GM20000 (cell line): Measurements from ENCODE around the gene KRT4.
"Not testable (repeated sequence)": the region's sequence is repeated elsewhere in the genome, so short reads cannot be mapped to it uniquely, and the experiment has no call there.

Experiments used
- DNase-seq: peaks from one replicate; pipeline ENCODE4 v3.0.0; 2012; ENCODE audit warnings: low spot score
- CTCF ChIP-seq: IDR thresholded peaks from 2 replicates; pipeline ENCODE4 v1.5.1; 2012; ENCODE audit warnings: mild to moderate bottlenecking, control low read depth; ENCODE audit errors: extremely low read depth, missing control alignments

Gene KRT4

GRCh38 chr12:52798003-52798670 is 15.8 kb downstream of the KRT4 start:
- TF ChIP-seq CTCF, result no peak
- DNase-seq, result no peak

GRCh38 chr12:52797529-52797894 is 16.4 kb downstream of the KRT4 start:
- no peak for TF ChIP-seq CTCF
- DNase-seq, result no peak

- TF ChIP-seq CTCF, result no peak
- DNase-seq, result no peak
Measured at GRCh38 chr12:52796839-52797528, 16.9 kb downstream of the KRT4 start.

GRCh38 chr12:52796429-52796794 is 17.5 kb downstream of the KRT4 start:
- TF ChIP-seq CTCF, result no peak
- DNase-seq, result no peak

GRCh38 chr12:52795694-52796428 is 18.1 kb downstream of the KRT4 start, which contains the start of gene KRT3:
Gene KRT3, minus strand, starts transcription at chr12:52796117. Its CDS starts 75 bp downstream, at chr12:52796042.
- no peak for DNase-seq
- no peak for TF ChIP-seq CTCF

- DNase-seq, result not testable (repeated sequence)
Measured at GRCh38 chr12:52795332-52795674, 18.6 kb downstream of the KRT4 start.

GRCh38 chr12:52794479-52795331 is 19.2 kb downstream of the KRT4 start:
- no peak for DNase-seq
- no peak for TF ChIP-seq CTCF
